SK-N-SH (cell line): ENCODE results near the gene KIF6.
A peak's percentile ranks its signal among the peaks of the same experiment; 100 is the strongest.

Experiments used
- GATA2 ChIP-seq: sonication (generic); formaldehyde crosslinking; IDR thresholded peaks from 2 replicates; pipeline ENCODE4 v1.5.0; 2020; ENCODE audit warnings: mild to moderate bottlenecking, missing genetic modification reagents
- RAD21 ChIP-seq: IDR thresholded peaks from 2 replicates; pipeline ENCODE4 v1.6.1; 2012; ENCODE audit warnings: mild to moderate bottlenecking, low read length
- TAF1 ChIP-seq: IDR thresholded peaks from 2 replicates; pipeline ENCODE4 v1.6.1; 2012; ENCODE audit warnings: low read depth, mild to moderate bottlenecking, low read length, moderate library complexity, borderline replicate concordance
- TF ChIP-seq, protein P1 (sequence below): IDR thresholded peaks from 2 replicates; pipeline ENCODE4 v1.6.1; 2012; ENCODE audit warnings: mild to moderate bottlenecking, low read depth, low read length, moderate library complexity
- TF ChIP-seq, protein P2 (sequence below): fragments of 200-600 bp; sonication (generic); IDR thresholded peaks from 2 replicates; pipeline ENCODE4 v1.6.1; 2017; ENCODE audit warnings: antibody characterized with exemption, mild to moderate bottlenecking, moderate library complexity

DNA sequence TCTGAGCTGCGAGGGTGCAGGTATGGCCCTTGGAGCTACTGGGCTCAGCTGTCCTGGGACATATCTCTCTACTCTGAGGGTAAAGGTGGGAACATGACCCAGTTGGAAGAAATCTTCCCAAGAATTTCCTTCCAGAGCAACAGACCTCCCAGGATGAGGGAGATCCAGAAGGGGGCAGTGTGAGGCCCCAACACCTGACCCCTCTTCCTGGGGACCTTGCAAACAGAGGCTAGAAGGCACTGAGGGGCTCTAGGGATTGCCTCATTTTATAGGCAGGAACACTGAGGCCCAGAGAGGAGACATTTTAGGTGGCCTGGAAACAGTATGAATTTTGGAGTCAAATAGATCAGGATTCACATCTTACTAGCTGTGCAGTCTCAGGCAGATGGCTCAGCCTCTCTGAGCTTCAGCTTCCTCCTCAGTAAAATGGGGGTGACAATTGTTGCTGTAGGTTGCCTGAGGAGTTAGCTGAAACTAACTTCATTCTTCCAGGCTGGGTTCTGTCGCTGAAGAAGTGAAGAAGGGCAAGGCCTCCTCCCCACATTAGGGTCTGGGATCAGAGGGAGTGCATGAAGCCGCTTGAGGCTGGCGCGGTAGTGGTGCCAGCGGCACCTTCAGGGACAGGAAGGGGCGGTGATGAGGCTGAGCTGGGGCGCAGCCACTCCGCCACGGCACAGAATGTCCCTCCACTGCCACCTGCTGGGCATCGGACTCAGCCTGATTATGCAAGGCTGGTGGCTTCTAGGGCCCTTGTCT is 422.4 kb downstream of the KIF6 start:
- TF ChIP-seq, protein P1, sequence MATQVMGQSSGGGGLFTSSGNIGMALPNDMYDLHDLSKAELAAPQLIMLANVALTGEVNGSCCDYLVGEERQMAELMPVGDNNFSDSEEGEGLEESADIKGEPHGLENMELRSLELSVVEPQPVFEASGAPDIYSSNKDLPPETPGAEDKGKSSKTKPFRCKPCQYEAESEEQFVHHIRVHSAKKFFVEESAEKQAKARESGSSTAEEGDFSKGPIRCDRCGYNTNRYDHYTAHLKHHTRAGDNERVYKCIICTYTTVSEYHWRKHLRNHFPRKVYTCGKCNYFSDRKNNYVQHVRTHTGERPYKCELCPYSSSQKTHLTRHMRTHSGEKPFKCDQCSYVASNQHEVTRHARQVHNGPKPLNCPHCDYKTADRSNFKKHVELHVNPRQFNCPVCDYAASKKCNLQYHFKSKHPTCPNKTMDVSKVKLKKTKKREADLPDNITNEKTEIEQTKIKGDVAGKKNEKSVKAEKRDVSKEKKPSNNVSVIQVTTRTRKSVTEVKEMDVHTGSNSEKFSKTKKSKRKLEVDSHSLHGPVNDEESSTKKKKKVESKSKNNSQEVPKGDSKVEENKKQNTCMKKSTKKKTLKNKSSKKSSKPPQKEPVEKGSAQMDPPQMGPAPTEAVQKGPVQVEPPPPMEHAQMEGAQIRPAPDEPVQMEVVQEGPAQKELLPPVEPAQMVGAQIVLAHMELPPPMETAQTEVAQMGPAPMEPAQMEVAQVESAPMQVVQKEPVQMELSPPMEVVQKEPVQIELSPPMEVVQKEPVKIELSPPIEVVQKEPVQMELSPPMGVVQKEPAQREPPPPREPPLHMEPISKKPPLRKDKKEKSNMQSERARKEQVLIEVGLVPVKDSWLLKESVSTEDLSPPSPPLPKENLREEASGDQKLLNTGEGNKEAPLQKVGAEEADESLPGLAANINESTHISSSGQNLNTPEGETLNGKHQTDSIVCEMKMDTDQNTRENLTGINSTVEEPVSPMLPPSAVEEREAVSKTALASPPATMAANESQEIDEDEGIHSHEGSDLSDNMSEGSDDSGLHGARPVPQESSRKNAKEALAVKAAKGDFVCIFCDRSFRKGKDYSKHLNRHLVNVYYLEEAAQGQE: no peak
- TF ChIP-seq, protein P2, sequence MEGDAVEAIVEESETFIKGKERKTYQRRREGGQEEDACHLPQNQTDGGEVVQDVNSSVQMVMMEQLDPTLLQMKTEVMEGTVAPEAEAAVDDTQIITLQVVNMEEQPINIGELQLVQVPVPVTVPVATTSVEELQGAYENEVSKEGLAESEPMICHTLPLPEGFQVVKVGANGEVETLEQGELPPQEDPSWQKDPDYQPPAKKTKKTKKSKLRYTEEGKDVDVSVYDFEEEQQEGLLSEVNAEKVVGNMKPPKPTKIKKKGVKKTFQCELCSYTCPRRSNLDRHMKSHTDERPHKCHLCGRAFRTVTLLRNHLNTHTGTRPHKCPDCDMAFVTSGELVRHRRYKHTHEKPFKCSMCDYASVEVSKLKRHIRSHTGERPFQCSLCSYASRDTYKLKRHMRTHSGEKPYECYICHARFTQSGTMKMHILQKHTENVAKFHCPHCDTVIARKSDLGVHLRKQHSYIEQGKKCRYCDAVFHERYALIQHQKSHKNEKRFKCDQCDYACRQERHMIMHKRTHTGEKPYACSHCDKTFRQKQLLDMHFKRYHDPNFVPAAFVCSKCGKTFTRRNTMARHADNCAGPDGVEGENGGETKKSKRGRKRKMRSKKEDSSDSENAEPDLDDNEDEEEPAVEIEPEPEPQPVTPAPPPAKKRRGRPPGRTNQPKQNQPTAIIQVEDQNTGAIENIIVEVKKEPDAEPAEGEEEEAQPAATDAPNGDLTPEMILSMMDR: peak; percentile 76
- TF ChIP-seq RAD21: peak; percentile 92
- TF ChIP-seq TAF1: no peak
- TF ChIP-seq GATA2 (CRISPR knock-in tag): no peak
